RWPE1 (cell line): ENCODE data around the gene CHIC2.

Experiments used
- CTCF ChIA-PET: fragments of 350-600 bp; sonication (Branson Sonifier 250); formaldehyde crosslinking; extraction: SDS; loops from one replicate; lab custom pipeline; 2021; lab: Yijun Ruan, JAX
- POLR2A ChIA-PET: fragments of 400-600 bp; formaldehyde crosslinking; extraction: SDS; loops from one replicate; lab custom pipeline; 2020; ENCODE audit warnings: antibody characterized with exemption; ENCODE audit not compliant: low non-redundant PET; lab: Yijun Ruan, JAX
- DNase-seq: peaks from one replicate; pipeline ENCODE4 v3.0.0; 2012; ENCODE audit warnings: low spot score
- H3K27ac ChIP-seq: fragments of 450-650 bp; 2 replicates; pipeline ENCODE4 v1.5.1; 2017
- CTCF ChIP-seq: fragments of 450-650 bp; conservative IDR thresholded peaks from 2 replicates; pipeline ENCODE4 v1.5.1; 2017; ENCODE audit warnings: low read depth, mild to moderate bottlenecking

Gene CHIC2

GRCh38 chr4:54006755-54007154 lies 57.6 kb downstream of the CHIC2 start:
- CTCF ChIA-PET: interaction anchor here (0.6 kb wide), 1 partner anchor 100 kb away, joined by 3 read pairs; no protein-coding TSS in a partner anchor
- no peak overlapping the region for H3K27ac ChIP-seq
- no peak for DNase-seq
- POLR2A ChIA-PET: no interaction called here
- no peak for TF ChIP-seq CTCF

GRCh38 chr4:54005475-54005874 lies 58.9 kb downstream of the CHIC2 start:
- no peak for DNase-seq
- no peak for TF ChIP-seq CTCF
- H3K27ac ChIP-seq: no peak overlapping the region
- ChIA-PET CTCF (no interaction called here), POLR2A (no interaction called here)

- no peak for DNase-seq
- POLR2A ChIA-PET: no interaction called here
- CTCF ChIA-PET: no interaction called here
- no peak overlapping the region for H3K27ac ChIP-seq
- no peak for TF ChIP-seq CTCF
Observed at GRCh38 chr4:54004463-54004862, 59.9 kb downstream of the CHIC2 start.

- POLR2A ChIA-PET: no interaction called here
- DNase-seq: no peak
- H3K27ac ChIP-seq: no peak overlapping the region
- TF ChIP-seq CTCF: no peak
- CTCF ChIA-PET: no interaction called here
Observed at GRCh38 chr4:54001668-54002365, 62.6 kb downstream of the CHIC2 start.

GRCh38 chr4:53997898-53998297 lies 66.5 kb downstream of the CHIC2 start:
- POLR2A ChIA-PET: no interaction called here
- no peak overlapping the region for H3K27ac ChIP-seq
- no peak for TF ChIP-seq CTCF
- DNase-seq: no peak
- CTCF ChIA-PET: no interaction called here

- no peak for DNase-seq
- ChIA-PET POLR2A (no interaction called here), CTCF (no interaction called here)
- no peak for TF ChIP-seq CTCF
- H3K27ac ChIP-seq: no peak overlapping the region
Observed at GRCh38 chr4:53994382-53995102, 69.9 kb downstream of the CHIC2 start.
